Transverse colon (tissue), 4 donors: Measurements from ENCODE around the gene RPS23.

ENCODE experiments used
- EP300 ChIP-seq: sonication (generic); formaldehyde crosslinking; IDR thresholded peaks from one replicate; pipeline ENCODE4 v1.6.1; 2017; ENCODE audit warnings: antibody characterized with exemption, low read depth
- POLR2A ChIP-seq: fragments of 450-650 bp; IDR thresholded peaks from one replicate; pipeline ENCODE4 v1.6.1; 2016; ENCODE audit warnings: antibody characterized with exemption, mild to moderate bottlenecking, moderate library complexity
- POLR2AphosphoS5 ChIP-seq, 3 donors: sonication (generic); formaldehyde crosslinking; IDR thresholded peaks; one replicate each; pipeline ENCODE4 v1.6.1; 2016; ENCODE audit warnings: antibody characterized with exemption in 3 of 3
- TF ChIP-seq, protein P1 (sequence below), 5 experiments: fragments of 200-600 bp in 3 of 5; fragments of 450-650 bp in 2 of 5; sonication (generic) in 3 of 5; IDR thresholded peaks; 1 replicate in 2 of 5; 2 replicates in 3 of 5; pipeline ENCODE4 v1.5.1; 2016 to 2017; ENCODE audit warnings: antibody characterized with exemption in 5 of 5, inconsistent platforms in 3 of 5, mild to moderate bottlenecking in 2 of 5, moderate library complexity in 1 of 5

- TF ChIP-seq POLR2AphosphoS5 (IDR thresholded peaks at IDR 0.05) = no peak
- TF ChIP-seq, protein P1, sequence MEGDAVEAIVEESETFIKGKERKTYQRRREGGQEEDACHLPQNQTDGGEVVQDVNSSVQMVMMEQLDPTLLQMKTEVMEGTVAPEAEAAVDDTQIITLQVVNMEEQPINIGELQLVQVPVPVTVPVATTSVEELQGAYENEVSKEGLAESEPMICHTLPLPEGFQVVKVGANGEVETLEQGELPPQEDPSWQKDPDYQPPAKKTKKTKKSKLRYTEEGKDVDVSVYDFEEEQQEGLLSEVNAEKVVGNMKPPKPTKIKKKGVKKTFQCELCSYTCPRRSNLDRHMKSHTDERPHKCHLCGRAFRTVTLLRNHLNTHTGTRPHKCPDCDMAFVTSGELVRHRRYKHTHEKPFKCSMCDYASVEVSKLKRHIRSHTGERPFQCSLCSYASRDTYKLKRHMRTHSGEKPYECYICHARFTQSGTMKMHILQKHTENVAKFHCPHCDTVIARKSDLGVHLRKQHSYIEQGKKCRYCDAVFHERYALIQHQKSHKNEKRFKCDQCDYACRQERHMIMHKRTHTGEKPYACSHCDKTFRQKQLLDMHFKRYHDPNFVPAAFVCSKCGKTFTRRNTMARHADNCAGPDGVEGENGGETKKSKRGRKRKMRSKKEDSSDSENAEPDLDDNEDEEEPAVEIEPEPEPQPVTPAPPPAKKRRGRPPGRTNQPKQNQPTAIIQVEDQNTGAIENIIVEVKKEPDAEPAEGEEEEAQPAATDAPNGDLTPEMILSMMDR (IDR thresholded peaks at IDR 0.05) = no peak
- TF ChIP-seq POLR2A = no peak
- no peak for TF ChIP-seq EP300
Observed at GRCh38 chr5:82307451-82307850, 29.3 kb upstream of the RPS23 start.
